C4-2B (cell line): Measurements from ENCODE around the gene PTPRN2.

Source experiments
- CTCF ChIP-seq: fragments of 450-650 bp; conservative IDR thresholded peaks from 2 replicates; pipeline ENCODE4 v1.5.1; 2017; ENCODE audit warnings: mild to moderate bottlenecking
- ZFX ChIP-seq: fragments of 450-650 bp; IDR thresholded peaks from 2 replicates; pipeline ENCODE4 v1.6.1; 2017

GRCh38 chr7:157526913-157527634, 1060.5 kb downstream of the PTPRN2 start:
- no peak for TF ChIP-seq CTCF
- TF ChIP-seq ZFX: no peak
